BJ (cell line): ENCODE results near the gene RIMS1. TPM values are rescaled to one million over a fixed set of nuclear protein-coding genes. Genes with fewer than 3 reads are reported as not detected.

ENCODE experiments used
- CTCF ChIA-PET: fragments of 350-600 bp; formaldehyde crosslinking; extraction: SDS; loops from one replicate; lab custom pipeline; 2021; ENCODE audit warnings: antibody characterized with exemption, inconsistent platforms; lab: Yijun Ruan, JAX
- POLR2A ChIA-PET: fragments of 300-600 bp; sonication (Branson Sonifier 250); formaldehyde crosslinking; extraction: SDS; loops from one replicate; lab custom pipeline; 2021; ENCODE audit warnings: antibody characterized with exemption; lab: Charles Lee
- DNase-seq: peaks from one replicate; pipeline ENCODE4 v3.0.0-alpha.2; 2011; ENCODE audit warnings: low read depth
- H3K27me3 ChIP-seq: 2 replicates; pipeline ENCODE4 v1.6.0; 2011; ENCODE audit warnings: low read length; ENCODE audit not compliant: control insufficient read depth, insufficient read depth
- H3K36me3 ChIP-seq: 2 replicates; pipeline ENCODE4 v1.5.1; 2011; ENCODE audit warnings: low read length; ENCODE audit not compliant: control insufficient read depth, insufficient read depth
- H3K4me3 ChIP-seq: 2 replicates; pipeline ENCODE4 v1.5.1; 2011; ENCODE audit warnings: low read depth, mild to moderate bottlenecking, control low read depth, low read length
- polyA plus RNA-seq: library from polyadenylated mRNA; depleted of rRNA; stranded (reverse); fragments of >200 nt; gene quantifications from 2 replicates; pipeline ENCODE4 v1.2.3, GENCODE V29; 2011
- TF ChIP-seq, protein P1 (sequence below): IDR thresholded peaks from 2 replicates; pipeline ENCODE4 v1.5.1; 2011; ENCODE audit warnings: low read depth, mild to moderate bottlenecking, control low read depth, inconsistent platforms, low read length, moderate library complexity; ENCODE audit not compliant: insufficient read depth

Gene RIMS1
- polyA plus RNA-seq, 1 experiment: 0.28 TPM

DNA sequence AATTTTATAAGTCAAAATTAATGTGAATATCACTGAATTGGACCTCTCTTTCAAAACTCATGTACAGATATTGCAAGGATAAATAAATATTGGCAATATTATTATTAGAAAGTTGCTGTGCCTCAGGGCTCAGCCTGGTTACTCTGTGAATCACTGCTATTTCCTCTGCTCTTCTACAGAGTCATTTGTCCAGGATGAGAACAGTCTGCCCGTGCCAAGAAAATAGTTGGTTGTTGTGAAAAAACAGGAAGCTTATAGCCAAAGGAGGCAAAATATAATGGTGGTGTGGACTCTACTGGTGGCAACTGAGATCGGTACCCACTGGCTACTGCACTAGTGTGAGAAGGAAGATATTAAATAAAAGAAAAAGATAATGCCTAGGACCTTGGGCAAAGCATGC, 93.6 kb downstream of the RIMS1 start:
- TF ChIP-seq, protein P1, sequence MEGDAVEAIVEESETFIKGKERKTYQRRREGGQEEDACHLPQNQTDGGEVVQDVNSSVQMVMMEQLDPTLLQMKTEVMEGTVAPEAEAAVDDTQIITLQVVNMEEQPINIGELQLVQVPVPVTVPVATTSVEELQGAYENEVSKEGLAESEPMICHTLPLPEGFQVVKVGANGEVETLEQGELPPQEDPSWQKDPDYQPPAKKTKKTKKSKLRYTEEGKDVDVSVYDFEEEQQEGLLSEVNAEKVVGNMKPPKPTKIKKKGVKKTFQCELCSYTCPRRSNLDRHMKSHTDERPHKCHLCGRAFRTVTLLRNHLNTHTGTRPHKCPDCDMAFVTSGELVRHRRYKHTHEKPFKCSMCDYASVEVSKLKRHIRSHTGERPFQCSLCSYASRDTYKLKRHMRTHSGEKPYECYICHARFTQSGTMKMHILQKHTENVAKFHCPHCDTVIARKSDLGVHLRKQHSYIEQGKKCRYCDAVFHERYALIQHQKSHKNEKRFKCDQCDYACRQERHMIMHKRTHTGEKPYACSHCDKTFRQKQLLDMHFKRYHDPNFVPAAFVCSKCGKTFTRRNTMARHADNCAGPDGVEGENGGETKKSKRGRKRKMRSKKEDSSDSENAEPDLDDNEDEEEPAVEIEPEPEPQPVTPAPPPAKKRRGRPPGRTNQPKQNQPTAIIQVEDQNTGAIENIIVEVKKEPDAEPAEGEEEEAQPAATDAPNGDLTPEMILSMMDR: no peak
- H3K36me3 ChIP-seq: no peaks in the 10 kb centered on the region
- ChIA-PET CTCF (no interaction called here), POLR2A (no interaction called here)
- H3K4me3 ChIP-seq: no peak overlapping the region
- no peak for DNase-seq
- H3K27me3 ChIP-seq: no peaks in the 10 kb centered on the region

DNA sequence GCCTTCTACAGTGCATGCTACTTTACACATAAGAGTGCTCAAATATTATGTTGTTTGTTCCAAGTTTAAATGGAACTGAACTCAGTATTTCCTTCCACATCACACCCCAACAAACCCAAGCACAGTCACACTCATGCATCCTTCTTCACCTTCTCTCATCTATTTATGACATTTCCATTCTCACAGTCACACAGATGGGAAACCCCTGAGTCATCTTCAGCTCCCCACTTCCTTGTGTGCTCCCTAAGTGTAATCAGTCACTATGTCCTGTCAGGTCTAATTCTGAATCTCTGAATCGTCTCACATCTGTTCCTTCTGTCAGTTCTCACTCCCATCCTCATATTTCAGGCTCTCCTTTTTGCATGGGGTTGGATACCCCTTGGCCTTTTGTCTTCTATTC, 96.0 kb downstream of the RIMS1 start:
- Histone ChIP-seq H3K27me3 (no peaks in the 10 kb centered on the region), H3K4me3 (no peak overlapping the region), H3K36me3 (no peaks in the 10 kb centered on the region)
- TF ChIP-seq, protein P1: no peak
- POLR2A ChIA-PET: no interaction called here
- CTCF ChIA-PET: no interaction called here
- no peak for DNase-seq

GRCh38 chr6:71983131-71983530, 96.8 kb downstream of the RIMS1 start:
- no peaks in the 10 kb centered on the region for H3K36me3 ChIP-seq
- ChIA-PET CTCF (no interaction called here), POLR2A (no interaction called here)
- TF ChIP-seq, protein P1: no peak
- DNase-seq: no peak
- H3K4me3 ChIP-seq: no peak overlapping the region
- no peaks in the 10 kb centered on the region for H3K27me3 ChIP-seq

- H3K36me3 ChIP-seq: no peaks in the 10 kb centered on the region
- TF ChIP-seq, protein P1: no peak
- no peak overlapping the region for H3K4me3 ChIP-seq
- ChIA-PET POLR2A (no interaction called here), CTCF (no interaction called here)
- H3K27me3 ChIP-seq: no peaks in the 10 kb centered on the region
- DNase-seq: no peak
Measured at GRCh38 chr6:71994705-71995271, 108.4 kb downstream of the RIMS1 start.

- Histone ChIP-seq H3K36me3 (no peaks in the 10 kb centered on the region), H3K4me3 (no peak overlapping the region), H3K27me3 (no peaks in the 10 kb centered on the region)
- ChIA-PET CTCF (interaction anchor here (1.0 kb wide), 1 partner anchor 9 kb away, joined by 3 read pairs; no protein-coding TSS in a partner anchor), POLR2A (no interaction called here)
- TF ChIP-seq, protein P1: no peak
- no peak for DNase-seq
Measured at GRCh38 chr6:71997341-71997740, 111.0 kb downstream of the RIMS1 start.
